GM23338 (cell line): ENCODE results near the gene CNTN3. TPM values are rescaled to one million over a fixed set of nuclear protein-coding genes. Genes with fewer than 3 reads are reported as not detected.

Experiments used
- ATAC-seq: fragments of 200-7000 bp; cut with Tn5 transposase; 3 replicates; pipeline ENCODE4 v1.9.1; 2020
- DNase-seq: peaks from one replicate; pipeline ENCODE4 v3.0.0-alpha.2; 2015; ENCODE audit warnings: low spot score
- H2AFZ ChIP-seq: fragments of 200-600 bp; sonication (generic); 2 replicates; pipeline ENCODE4 v1.8.0; 2016; ENCODE audit warnings: antibody characterized with exemption, mild to moderate bottlenecking, moderate library complexity
- H3F3A ChIP-seq: fragments of 200-600 bp; sonication (generic); replicated peaks from 2 replicates; pipeline ENCODE4 v1.8.0; 2017; ENCODE audit warnings: antibody characterized with exemption, mixed run types, low read depth
- H3K27ac ChIP-seq: fragments of 200-600 bp; sonication (generic); 2 replicates; pipeline ENCODE4 v1.6.1; 2016; ENCODE audit warnings: low read depth
- H3K27me3 ChIP-seq: fragments of 200-600 bp; sonication (generic); 2 replicates; pipeline ENCODE4 v1.8.0; 2016; ENCODE audit warnings: mild to moderate bottlenecking, mixed run types, moderate library complexity; ENCODE audit not compliant: insufficient read depth
- H3K36me3 ChIP-seq: fragments of 200-600 bp; sonication (generic); 2 replicates; pipeline ENCODE4 v1.8.0; 2016; ENCODE audit warnings: mild to moderate bottlenecking; ENCODE audit not compliant: insufficient read depth
- H3K4me1 ChIP-seq: fragments of 200-600 bp; sonication (generic); 2 replicates; pipeline ENCODE4 v1.8.0; 2016; ENCODE audit warnings: mild to moderate bottlenecking, moderate library complexity; ENCODE audit not compliant: insufficient read depth
- H3K4me2 ChIP-seq: fragments of 200-600 bp; sonication (generic); 2 replicates; pipeline ENCODE4 v1.7.1; 2017; ENCODE audit warnings: mixed run types
- H3K4me3 ChIP-seq: fragments of 200-600 bp; sonication (generic); 2 replicates; pipeline ENCODE4 v1.6.1; 2016; ENCODE audit warnings: mixed run types
- H3K79me2 ChIP-seq: fragments of 200-600 bp; sonication (generic); replicated peaks from 2 replicates; pipeline ENCODE4 v1.8.0; 2017; ENCODE audit warnings: mild to moderate bottlenecking; ENCODE audit not compliant: insufficient read depth
- H3K9me2 ChIP-seq: fragments of 200-600 bp; sonication (generic); 2 replicates; pipeline ENCODE4 v1.8.0; 2017; ENCODE audit not compliant: insufficient read depth
- H4K20me1 ChIP-seq: fragments of 200-600 bp; sonication (generic); replicated peaks from 2 replicates; pipeline ENCODE4 v1.8.0; 2017; ENCODE audit warnings: mild to moderate bottlenecking; ENCODE audit not compliant: insufficient read depth
- H3K27ac Mint-ChIP-seq: 2 replicates; pipeline ENCODE4 v1.8.0; 2020; ENCODE audit warnings: inconsistent platforms, mild to moderate bottlenecking, moderate library complexity, mixed read lengths
- H3K27me3 Mint-ChIP-seq: 3 replicates; pipeline ENCODE4 v1.8.0; 2022; ENCODE audit warnings: low read depth, mild to moderate bottlenecking, moderate library complexity, mixed read lengths, inconsistent platforms; ENCODE audit not compliant: insufficient read depth, poor library complexity
- H3K36me3 Mint-ChIP-seq: 3 replicates; pipeline ENCODE4 v1.8.0; 2021; ENCODE audit warnings: low read depth, mild to moderate bottlenecking, inconsistent platforms, moderate library complexity, mixed read lengths
- H3K4me1 Mint-ChIP-seq: 3 replicates; pipeline ENCODE4 v1.8.0; 2020; ENCODE audit warnings: mild to moderate bottlenecking, inconsistent platforms, mixed read lengths
- H3K4me3 Mint-ChIP-seq: 3 replicates; pipeline ENCODE4 v1.8.0; 2021; ENCODE audit warnings: moderate library complexity, mild to moderate bottlenecking, inconsistent platforms, mixed read lengths
- H3K9me3 Mint-ChIP-seq: 3 replicates; pipeline ENCODE4 v1.8.0; 2020; ENCODE audit warnings: moderate library complexity, mild to moderate bottlenecking, inconsistent platforms, mixed read lengths
- ETS1 ChIP-seq: IDR thresholded peaks from 2 replicates; pipeline ENCODE4 v1.6.1; 2016; ENCODE audit warnings: antibody characterized with exemption
- EZH2 ChIP-seq: fragments of 200-600 bp; sonication (generic); IDR thresholded peaks from one replicate; pipeline ENCODE4 v1.8.0; 2017; ENCODE audit warnings: antibody characterized with exemption, mild to moderate bottlenecking, low read depth; ENCODE audit not compliant: unreplicated experiment
- JUNB ChIP-seq: IDR thresholded peaks from one replicate; pipeline ENCODE4 v1.6.1; 2016; ENCODE audit warnings: antibody characterized with exemption; ENCODE audit not compliant: unreplicated experiment
- NANOG ChIP-seq: IDR thresholded peaks from 2 replicates; pipeline ENCODE4 v1.6.1; 2016; ENCODE audit warnings: antibody characterized with exemption, borderline replicate concordance
- ZNF114 ChIP-seq: fragments of 250-450 bp; sonication (Bioruptor Pico); IDR thresholded peaks from 2 replicates; pipeline ENCODE4 v1.5.0; 2020; ENCODE audit warnings: mild to moderate bottlenecking, moderate library complexity
- polyA plus RNA-seq: library from polyadenylated mRNA; unstranded; fragments of >200 nt; fragmentation: Nextera tagmentation; extraction: Ambion mirVana; gene quantifications from 2 replicates; pipeline ENCODE4 v1.2.1, GENCODE V29; 2016
- total RNA-seq: library from RNA; depleted of rRNA; stranded (reverse); fragments of >200 nt; shearing (Covaris generic); gene quantifications from 2 replicates; pipeline ENCODE4 v1.2.3, GENCODE V29; 2014
- TF ChIP-seq, protein P1 (sequence below): IDR thresholded peaks from one replicate; pipeline ENCODE4 v1.6.1; 2018; ENCODE audit warnings: antibody characterized with exemption; ENCODE audit not compliant: unreplicated experiment

The CNTN3 gene
- total and polyA plus RNA-seq, 2 experiments from 2014 or later, result 0.05 to 0.24 TPM

DNA sequence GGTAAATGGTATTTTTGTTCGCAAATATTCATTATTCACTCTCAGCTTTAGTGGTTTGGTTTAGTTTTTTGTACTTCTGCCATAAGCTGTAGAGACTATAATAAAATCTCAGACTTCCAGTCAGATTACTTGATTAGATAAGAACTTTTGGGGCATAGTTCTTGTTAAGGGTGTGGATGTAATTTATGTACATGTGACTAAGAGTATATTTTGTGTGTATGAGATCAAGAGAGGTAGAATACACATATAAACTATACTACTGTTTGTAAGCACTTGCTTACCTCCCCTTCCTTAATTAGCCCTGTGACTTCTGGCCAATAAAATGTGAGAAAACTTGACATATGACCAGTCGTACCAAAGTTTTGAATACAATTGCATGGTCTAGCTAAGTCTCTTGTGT is 12.0 kb downstream of the CNTN3 start (continued):
- TF ChIP-seq, protein P1, sequence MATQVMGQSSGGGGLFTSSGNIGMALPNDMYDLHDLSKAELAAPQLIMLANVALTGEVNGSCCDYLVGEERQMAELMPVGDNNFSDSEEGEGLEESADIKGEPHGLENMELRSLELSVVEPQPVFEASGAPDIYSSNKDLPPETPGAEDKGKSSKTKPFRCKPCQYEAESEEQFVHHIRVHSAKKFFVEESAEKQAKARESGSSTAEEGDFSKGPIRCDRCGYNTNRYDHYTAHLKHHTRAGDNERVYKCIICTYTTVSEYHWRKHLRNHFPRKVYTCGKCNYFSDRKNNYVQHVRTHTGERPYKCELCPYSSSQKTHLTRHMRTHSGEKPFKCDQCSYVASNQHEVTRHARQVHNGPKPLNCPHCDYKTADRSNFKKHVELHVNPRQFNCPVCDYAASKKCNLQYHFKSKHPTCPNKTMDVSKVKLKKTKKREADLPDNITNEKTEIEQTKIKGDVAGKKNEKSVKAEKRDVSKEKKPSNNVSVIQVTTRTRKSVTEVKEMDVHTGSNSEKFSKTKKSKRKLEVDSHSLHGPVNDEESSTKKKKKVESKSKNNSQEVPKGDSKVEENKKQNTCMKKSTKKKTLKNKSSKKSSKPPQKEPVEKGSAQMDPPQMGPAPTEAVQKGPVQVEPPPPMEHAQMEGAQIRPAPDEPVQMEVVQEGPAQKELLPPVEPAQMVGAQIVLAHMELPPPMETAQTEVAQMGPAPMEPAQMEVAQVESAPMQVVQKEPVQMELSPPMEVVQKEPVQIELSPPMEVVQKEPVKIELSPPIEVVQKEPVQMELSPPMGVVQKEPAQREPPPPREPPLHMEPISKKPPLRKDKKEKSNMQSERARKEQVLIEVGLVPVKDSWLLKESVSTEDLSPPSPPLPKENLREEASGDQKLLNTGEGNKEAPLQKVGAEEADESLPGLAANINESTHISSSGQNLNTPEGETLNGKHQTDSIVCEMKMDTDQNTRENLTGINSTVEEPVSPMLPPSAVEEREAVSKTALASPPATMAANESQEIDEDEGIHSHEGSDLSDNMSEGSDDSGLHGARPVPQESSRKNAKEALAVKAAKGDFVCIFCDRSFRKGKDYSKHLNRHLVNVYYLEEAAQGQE, result no peak
- TF ChIP-seq ETS1, result no peak
- TF ChIP-seq JUNB, result no peak
- no peak for TF ChIP-seq EZH2
- TF ChIP-seq ZNF114, result no peak

- H2AFZ ChIP-seq, result no peak overlapping the region
- no peaks in the 10 kb centered on the region for H3K79me2 ChIP-seq
- no peaks in the 10 kb centered on the region for H3K9me2 ChIP-seq
- H3K4me3 ChIP-seq, result no peak overlapping the region
- Mint-ChIP-seq H3K4me1 (no peaks in the 10 kb centered on the region), H3K4me3 (no peak overlapping the region), H3K27ac (no peak overlapping the region), H3K27me3 (no peaks in the 10 kb centered on the region), H3K9me3 (peaks cover 12% of the 10 kb centered on the region; the same call in 2 of the 3 replicates), H3K36me3 (peaks cover 9% of the 10 kb centered on the region; the same call in 1 of the 3 replicates)
- no peaks in the 10 kb centered on the region for H3K36me3 ChIP-seq
- no peaks in the 10 kb centered on the region for H3K4me1 ChIP-seq
- H3K27me3 ChIP-seq, result no peaks in the 10 kb centered on the region
- no peak overlapping the region for H3K27ac ChIP-seq
- ATAC-seq, result no peak
- H3K4me2 ChIP-seq, result no peak overlapping the region
- no peak for DNase-seq
- H4K20me1 ChIP-seq, result no peaks in the 10 kb centered on the region
- TF ChIP-seq, protein P1, result no peak
- no peak for TF ChIP-seq NANOG
- TF ChIP-seq ETS1, result no peak
- TF ChIP-seq EZH2, result no peak
- H3F3A ChIP-seq, result no peaks in the 10 kb centered on the region
Observed at GRCh38 chr3:74601793-74602192, 12.7 kb downstream of the CNTN3 start.
